ENCODE data around the gene PFKP.

The PFKP gene

DNA sequence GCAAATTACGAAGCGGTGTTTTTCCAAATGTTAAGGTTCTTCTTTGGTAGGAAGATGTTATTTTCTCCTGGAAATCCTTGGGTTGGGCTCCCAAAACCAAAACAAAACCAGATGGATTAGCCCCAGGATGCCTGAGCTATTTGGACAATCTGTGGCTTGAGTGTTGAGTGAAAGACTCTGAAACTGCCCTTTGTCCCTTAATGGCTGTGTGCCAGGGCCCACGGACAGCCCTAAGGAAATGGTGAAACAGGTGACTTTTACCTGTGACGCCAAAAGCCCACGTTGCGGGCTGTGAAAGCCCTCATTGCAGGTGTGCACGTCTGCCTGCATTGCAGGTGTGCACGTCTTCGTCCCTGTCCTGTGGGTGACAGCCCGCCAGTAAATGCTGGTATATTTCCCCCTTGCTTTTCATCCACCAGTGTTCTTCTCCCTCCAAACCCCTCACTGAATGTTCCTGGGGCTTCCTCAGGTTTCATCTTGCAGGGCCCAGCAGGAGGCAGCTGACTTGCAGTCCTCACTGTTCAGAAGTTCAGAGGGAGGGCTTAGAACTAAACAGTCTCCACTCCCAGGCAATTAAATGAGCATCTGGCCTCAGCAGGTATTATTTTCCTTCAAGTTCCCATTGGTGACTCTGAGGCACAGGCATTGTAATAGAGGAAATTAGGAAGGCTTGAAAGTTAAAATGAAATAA lies 10.7 kb downstream of the PFKP start (continued):
- TF ChIP-seq ZNF777 (tag by site-specific recombination; IDR thresholded peaks at IDR 0.05; ENCODE audit: borderline replicate concordance) = no peak
- TF ChIP-seq ZNF423 (tag by site-specific recombination; IDR thresholded peaks at IDR 0.05) = peak; percentile 45; the same call in 1 of the 2 replicates
- TF ChIP-seq, protein P1, sequence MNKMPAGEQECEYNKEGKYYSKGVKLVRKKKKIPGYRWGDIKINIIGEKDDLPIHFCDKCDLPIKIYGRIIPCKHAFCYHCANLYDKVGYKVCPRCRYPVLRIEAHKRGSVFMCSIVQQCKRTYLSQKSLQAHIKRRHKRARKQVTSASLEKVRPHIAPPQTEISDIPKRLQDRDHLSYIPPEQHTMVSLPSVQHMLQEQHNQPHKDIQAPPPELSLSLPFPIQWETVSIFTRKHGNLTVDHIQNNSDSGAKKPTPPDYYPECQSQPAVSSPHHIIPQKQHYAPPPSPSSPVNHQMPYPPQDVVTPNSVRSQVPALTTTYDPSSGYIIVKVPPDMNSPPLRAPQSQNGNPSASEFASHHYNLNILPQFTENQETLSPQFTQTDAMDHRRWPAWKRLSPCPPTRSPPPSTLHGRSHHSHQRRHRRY (tag by site-specific recombination; IDR thresholded peaks at IDR 0.05) = no peak
- TF ChIP-seq ZNF350 (tag by site-specific recombination; IDR thresholded peaks at IDR 0.05) = no peak

DNA sequence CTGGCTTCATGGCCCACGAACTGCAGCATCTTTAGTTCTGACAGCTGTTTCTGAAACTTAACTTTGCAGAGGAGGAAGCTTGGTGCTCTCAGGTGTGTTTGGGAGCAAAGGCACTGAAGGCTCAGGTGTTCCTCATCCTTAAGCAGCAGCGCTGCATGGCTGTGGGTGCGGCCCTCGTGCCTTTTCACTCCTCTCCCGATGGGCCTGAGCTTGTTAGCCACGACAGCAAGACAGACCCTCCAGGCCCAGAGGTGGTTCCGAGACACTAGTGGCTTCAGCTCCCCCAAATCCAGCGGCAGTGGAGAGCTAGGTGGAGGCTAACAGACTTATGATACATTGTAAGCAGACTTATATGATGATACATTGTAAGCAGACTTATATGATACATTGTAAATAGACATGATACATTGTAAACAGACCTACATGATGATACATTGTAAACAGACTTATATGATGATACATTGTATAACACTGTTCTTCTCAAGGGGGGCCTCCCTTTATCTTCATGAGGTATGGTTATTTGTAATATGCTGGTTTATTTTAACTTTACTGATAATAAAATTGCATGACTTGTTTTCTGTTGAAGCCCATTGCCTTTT lies 14.1 kb downstream of the PFKP start:
- ChIA-PET POLR2A (no interaction called here), CTCF (interaction anchor here (0.7 kb wide), 1 partner anchor 38 kb away, joined by 3 read pairs; no protein-coding TSS in a partner anchor)
- Histone ChIP-seq H3K9me3 (ENCODE audit: control insufficient read depth, insufficient read depth, low read depth, low read length) (no peaks in the 10 kb centered on the region), H3K4me1 (ENCODE audit: control insufficient read depth, insufficient read depth, low read length) (peaks cover 10% of the 10 kb centered on the region), H3K27ac (ENCODE audit: extremely low read depth, low read depth, low read length) (no peak overlapping the region), H3K36me3 (ENCODE audit: control insufficient read depth in 2 of 2, insufficient read depth in 1 of 2, low read length in 2 of 2) (peaks cover 13 to 28% of the 10 kb centered on the region in 2 experiments), H3K4me3 (ENCODE audit: low read depth, low read length) (no peak overlapping the region)
- no peak for TF ChIP-seq ZBTB26 (tag by site-specific recombination; optimal IDR thresholded peaks at IDR 0.05)
- TF ChIP-seq ZNF785 (tag by site-specific recombination; IDR thresholded peaks at IDR 0.05) = no peak
- TF ChIP-seq ZNF776 (tag by site-specific recombination; IDR thresholded peaks at IDR 0.05; ENCODE audit: borderline replicate concordance) = no peak
- no peak for TF ChIP-seq ZFP69B (tag by site-specific recombination; IDR thresholded peaks at IDR 0.05)
- no peak for TF ChIP-seq ZNF239 (tag by site-specific recombination; IDR thresholded peaks at IDR 0.05)
- no peak for TF ChIP-seq ZNF558 (tag by site-specific recombination; IDR thresholded peaks at IDR 0.05)
- no peak for TF ChIP-seq ZNF530 (tag by site-specific recombination; IDR thresholded peaks at IDR 0.05; ENCODE audit: low read depth)
- no peak for TF ChIP-seq OVOL3 (tag by site-specific recombination; IDR thresholded peaks at IDR 0.05)
- no peak for TF ChIP-seq SCRT1 (tag by site-specific recombination; IDR thresholded peaks at IDR 0.05; ENCODE audit: borderline replicate concordance)
- TF ChIP-seq, protein P2, sequence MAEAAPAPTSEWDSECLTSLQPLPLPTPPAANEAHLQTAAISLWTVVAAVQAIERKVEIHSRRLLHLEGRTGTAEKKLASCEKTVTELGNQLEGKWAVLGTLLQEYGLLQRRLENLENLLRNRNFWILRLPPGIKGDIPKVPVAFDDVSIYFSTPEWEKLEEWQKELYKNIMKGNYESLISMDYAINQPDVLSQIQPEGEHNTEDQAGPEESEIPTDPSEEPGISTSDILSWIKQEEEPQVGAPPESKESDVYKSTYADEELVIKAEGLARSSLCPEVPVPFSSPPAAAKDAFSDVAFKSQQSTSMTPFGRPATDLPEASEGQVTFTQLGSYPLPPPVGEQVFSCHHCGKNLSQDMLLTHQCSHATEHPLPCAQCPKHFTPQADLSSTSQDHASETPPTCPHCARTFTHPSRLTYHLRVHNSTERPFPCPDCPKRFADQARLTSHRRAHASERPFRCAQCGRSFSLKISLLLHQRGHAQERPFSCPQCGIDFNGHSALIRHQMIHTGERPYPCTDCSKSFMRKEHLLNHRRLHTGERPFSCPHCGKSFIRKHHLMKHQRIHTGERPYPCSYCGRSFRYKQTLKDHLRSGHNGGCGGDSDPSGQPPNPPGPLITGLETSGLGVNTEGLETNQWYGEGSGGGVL (tag by site-specific recombination; IDR thresholded peaks at IDR 0.05) = no peak

- Histone ChIP-seq H3K27ac (ENCODE audit: extremely low read depth, low read depth, low read length) (no peak overlapping the region), H3K4me3 (ENCODE audit: low read depth, low read length) (no peak overlapping the region), H3K36me3 (ENCODE audit: control insufficient read depth in 2 of 2, insufficient read depth in 1 of 2, low read length in 2 of 2) (peaks cover 13 to 29% of the 10 kb centered on the region in 2 experiments), H3K9me3 (ENCODE audit: control insufficient read depth, insufficient read depth, low read depth, low read length) (no peaks in the 10 kb centered on the region), H3K4me1 (ENCODE audit: control insufficient read depth, insufficient read depth, low read length) (peaks cover 10% of the 10 kb centered on the region)
- CTCF ChIA-PET = no interaction called here
- TF ChIP-seq EGR2 (tag by site-specific recombination; IDR thresholded peaks at IDR 0.05; ENCODE audit: low read depth) (peak; percentile 32; the same call in 1 of the 2 replicates), BCL6B (tag by site-specific recombination; IDR thresholded peaks at IDR 0.05) (no peak)
- POLR2A ChIA-PET = no interaction called here
Observed at GRCh38 chr10:3082290-3082689, 14.9 kb downstream of the PFKP start.

All from HEK293 (cell line).